CD4-positive, CD25-positive, alpha-beta regulatory T cell (primary cell): ENCODE data around the gene LMO3. TPM values are rescaled to one million over a fixed set of nuclear protein-coding genes. Genes with fewer than 3 reads are reported as not detected.

Experiments
- ATAC-seq, 2 donors: fragments of 150-1000 bp; cut with Tn5 transposase; one replicate each; pipeline ENCODE4 v1.10.0; 2021; ENCODE audit warnings: low read depth in 2 of 2, moderate number of reproducible peaks in 2 of 2, moderate library complexity in 1 of 2
- DNase-seq, 3 donors: peaks; one replicate each; pipeline versions ENCODE4 v3.0.0 to v3.0.0-alpha.2; 2012 to 2022; ENCODE audit warnings: mixed read lengths in 1 of 3
- H3K27ac ChIP-seq: one replicate; pipeline ENCODE4 v1.7.0; 2013; ENCODE audit warnings: mild to moderate bottlenecking, low read length; ENCODE audit not compliant: insufficient read depth, poor library complexity, severe bottlenecking
- H3K27me3 ChIP-seq: one replicate; pipeline ENCODE4 v1.7.0; 2013; ENCODE audit warnings: low read length; ENCODE audit not compliant: control insufficient read depth, insufficient read depth
- H3K36me3 ChIP-seq: one replicate; pipeline ENCODE4 v1.7.0; 2013; ENCODE audit warnings: mild to moderate bottlenecking, low read length, moderate library complexity; ENCODE audit not compliant: control insufficient read depth, insufficient read depth
- H3K4me1 ChIP-seq: 2 replicates; pipeline ENCODE4 v1.7.0; 2013; ENCODE audit warnings: mild to moderate bottlenecking, low read length; ENCODE audit not compliant: insufficient read depth, control insufficient read depth, poor library complexity, severe bottlenecking
- H3K4me3 ChIP-seq: one replicate; pipeline ENCODE4 v1.7.0; 2013; ENCODE audit warnings: low read depth, mild to moderate bottlenecking, low read length, moderate library complexity
- H3K9me3 ChIP-seq, 2 experiments: 1 replicate in 1 of 2; 2 replicates in 1 of 2; pipeline ENCODE4 v1.7.0; 2013; ENCODE audit warnings: low read length in 2 of 2, mild to moderate bottlenecking in 1 of 2, moderate library complexity in 1 of 2; ENCODE audit not compliant: control insufficient read depth in 2 of 2
- H3K27ac Mint-ChIP-seq, 3 donors: one replicate each; pipeline ENCODE4 v1.8.0; 2020 to 2022; ENCODE audit warnings: mild to moderate bottlenecking in 3 of 3, mixed read lengths in 3 of 3, moderate library complexity in 2 of 3
- H3K27me3 Mint-ChIP-seq: one replicate; pipeline ENCODE4 v1.8.0; 2022; ENCODE audit warnings: mild to moderate bottlenecking, mixed read lengths
- H3K36me3 Mint-ChIP-seq: one replicate; pipeline ENCODE4 v1.8.0; 2020; ENCODE audit warnings: mixed read lengths
- H3K4me1 Mint-ChIP-seq, 4 donors: one replicate each; pipeline ENCODE4 v1.8.0; 2020 to 2022; ENCODE audit warnings: mixed read lengths in 4 of 4, mild to moderate bottlenecking in 1 of 4
- H3K4me3 Mint-ChIP-seq, 4 donors: one replicate each; pipeline ENCODE4 v1.8.0; 2020 to 2022; ENCODE audit warnings: mild to moderate bottlenecking in 4 of 4, mixed read lengths in 4 of 4, moderate library complexity in 3 of 4
- H3K9me3 Mint-ChIP-seq, 7 donors: one replicate each; pipeline ENCODE4 v1.8.0; 2020 to 2022; ENCODE audit warnings: mixed read lengths in 7 of 7, mild to moderate bottlenecking in 3 of 7, moderate library complexity in 2 of 7
- polyA plus RNA-seq, 4 donors: library from polyadenylated mRNA; unstranded; fragments of 300-500 nt; fragmentation: Illumina TruSeq; gene quantifications; one replicate each; pipeline ENCODE4 v1.2.3, GENCODE V29; 2021
- total RNA-seq: library from RNA; stranded (reverse); gene quantifications from one replicate; pipeline ENCODE4 v1.2.3, GENCODE V29; 2022

Gene LMO3
- total and polyA plus RNA-seq, 5 donors from 2014 or later = not detected

DNA sequence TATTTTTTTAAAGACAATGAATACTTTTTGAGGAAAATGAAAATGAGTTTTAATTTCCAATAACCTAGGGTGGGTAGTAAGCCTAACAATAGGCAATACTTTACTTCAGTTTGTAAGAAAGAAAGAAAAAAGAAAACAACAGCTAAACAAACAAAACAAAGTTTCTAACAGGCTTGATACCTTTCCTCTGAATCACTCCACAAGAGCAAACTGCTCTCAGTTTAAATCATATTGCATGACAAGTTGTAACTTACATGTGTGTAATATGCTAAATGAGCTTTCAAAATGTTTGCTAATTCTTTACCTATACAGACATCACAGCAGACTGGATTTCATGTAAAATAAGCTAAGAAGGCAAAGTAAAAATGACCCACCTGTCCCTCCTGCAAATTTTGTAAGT lies 6.7 kb upstream of the LMO3 start:
- H3K27me3 Mint-ChIP-seq = peaks cover 17% of the 10 kb centered on the region
- no peak overlapping the region for H3K4me3 ChIP-seq
- H3K4me1 ChIP-seq = no peaks in the 10 kb centered on the region
- no peaks in the 10 kb centered on the region for H3K4me1 Mint-ChIP-seq
- H3K9me3 ChIP-seq = no peaks in the 10 kb centered on the region
- DNase-seq (no peak), ATAC-seq (no peak)
- no peaks in the 10 kb centered on the region for H3K36me3 ChIP-seq
- no peak overlapping the region for H3K27ac Mint-ChIP-seq
- no peaks in the 10 kb centered on the region for H3K36me3 Mint-ChIP-seq
- no peak overlapping the region for H3K4me3 Mint-ChIP-seq
- no peak overlapping the region for H3K27ac ChIP-seq
- no peaks in the 10 kb centered on the region for H3K27me3 ChIP-seq
- H3K9me3 Mint-ChIP-seq = peaks cover 0 to 7% (median 4%) of the 10 kb centered on the region in 7 donors

DNA sequence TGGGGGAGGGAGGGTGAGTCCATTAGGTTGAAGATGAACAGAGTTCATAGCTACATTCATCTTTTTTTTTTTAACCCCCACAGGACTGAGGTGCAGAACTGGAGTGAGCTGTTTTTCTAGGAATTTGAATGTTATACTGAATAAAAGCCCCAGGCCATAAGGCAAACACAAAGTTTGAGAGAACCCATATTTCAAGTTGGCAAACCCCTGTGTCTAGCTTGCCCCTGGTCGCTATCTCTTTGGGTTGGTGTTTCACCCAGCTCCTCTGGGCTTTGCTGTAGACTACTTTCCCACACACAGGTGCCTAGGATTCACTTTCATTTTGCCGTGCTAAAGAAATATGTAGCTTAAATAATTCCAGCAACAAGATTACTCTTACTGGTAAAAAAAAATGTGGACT lies 5.2 kb upstream of the LMO3 start:
- Mint-ChIP-seq H3K27ac (no peak overlapping the region), H3K4me3 (no peak overlapping the region), H3K27me3 (peaks cover 22% of the 10 kb centered on the region), H3K4me1 (no peaks in the 10 kb centered on the region), H3K9me3 (peaks cover 0 to 12% (median 2%) of the 10 kb centered on the region in 7 donors), H3K36me3 (no peaks in the 10 kb centered on the region)
- no peaks in the 10 kb centered on the region for H3K9me3 ChIP-seq
- peaks cover 3% of the 10 kb centered on the region for H3K27me3 ChIP-seq
- H3K4me3 ChIP-seq = no peak overlapping the region
- no peaks in the 10 kb centered on the region for H3K36me3 ChIP-seq
- no peak overlapping the region for H3K27ac ChIP-seq
- no peak for DNase-seq
- no peaks in the 10 kb centered on the region for H3K4me1 ChIP-seq
- no peak for ATAC-seq

DNA sequence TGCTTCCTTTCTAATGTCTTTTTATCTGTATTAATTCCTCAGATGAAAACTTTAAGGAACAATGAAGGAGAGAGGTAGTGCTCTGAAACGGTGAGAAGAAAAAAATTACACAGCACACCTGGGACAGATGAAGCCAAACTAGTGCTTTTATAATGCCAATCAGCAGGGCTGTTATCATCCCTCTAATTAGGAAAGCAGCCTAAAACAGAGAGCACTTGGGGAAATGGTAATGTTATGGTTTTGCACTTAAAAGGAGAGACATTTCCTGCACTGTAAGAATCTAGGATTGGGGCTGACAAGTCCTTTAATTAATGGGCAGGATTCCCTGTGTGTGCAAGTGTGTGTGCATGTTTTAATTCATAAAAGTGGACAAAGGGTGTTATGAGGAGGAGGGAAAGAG lies 4.8 kb upstream of the LMO3 start:
- Mint-ChIP-seq H3K27me3 (peaks cover 25% of the 10 kb centered on the region), H3K4me3 (no peak overlapping the region), H3K27ac (no peak overlapping the region), H3K4me1 (no peaks in the 10 kb centered on the region), H3K9me3 (peaks cover 0 to 11% (median 2%) of the 10 kb centered on the region in 7 donors), H3K36me3 (no peaks in the 10 kb centered on the region)
- H3K27me3 ChIP-seq = peaks cover 4% of the 10 kb centered on the region
- H3K36me3 ChIP-seq = no peaks in the 10 kb centered on the region
- H3K4me3 ChIP-seq = no peak overlapping the region
- H3K9me3 ChIP-seq = no peaks in the 10 kb centered on the region
- no peak overlapping the region for H3K27ac ChIP-seq
- ATAC-seq = no peak
- no peak for DNase-seq
- H3K4me1 ChIP-seq = no peaks in the 10 kb centered on the region

DNA sequence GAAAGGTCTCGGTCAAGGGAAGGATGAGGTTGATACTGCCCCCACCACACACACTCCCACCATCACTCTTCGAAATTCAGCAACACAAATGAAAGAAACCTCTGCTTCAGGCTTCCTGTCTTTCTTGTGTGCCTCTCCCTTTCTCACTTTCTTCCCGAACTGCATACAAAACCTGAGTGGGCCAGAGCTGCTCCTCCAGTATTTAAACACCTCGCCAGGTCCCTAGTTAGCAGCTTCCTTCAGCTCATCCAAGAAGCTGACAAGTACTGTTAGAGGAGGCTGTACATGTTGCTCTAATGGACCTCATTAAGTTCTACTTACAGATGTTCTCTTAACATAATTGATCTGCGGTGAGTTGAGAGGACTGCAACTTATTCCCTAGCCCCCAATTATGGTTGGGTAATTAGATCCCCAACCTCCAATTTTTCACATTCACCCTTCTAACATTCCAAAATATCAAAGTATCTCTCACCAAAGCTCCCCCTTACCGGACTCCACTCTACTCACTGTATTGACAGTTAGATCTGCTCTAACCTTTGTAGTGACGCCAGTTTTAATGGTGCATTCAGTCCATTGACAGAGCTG lies 4.1 kb upstream of the LMO3 start:
- H3K4me3 Mint-ChIP-seq = no peak overlapping the region

DNA sequence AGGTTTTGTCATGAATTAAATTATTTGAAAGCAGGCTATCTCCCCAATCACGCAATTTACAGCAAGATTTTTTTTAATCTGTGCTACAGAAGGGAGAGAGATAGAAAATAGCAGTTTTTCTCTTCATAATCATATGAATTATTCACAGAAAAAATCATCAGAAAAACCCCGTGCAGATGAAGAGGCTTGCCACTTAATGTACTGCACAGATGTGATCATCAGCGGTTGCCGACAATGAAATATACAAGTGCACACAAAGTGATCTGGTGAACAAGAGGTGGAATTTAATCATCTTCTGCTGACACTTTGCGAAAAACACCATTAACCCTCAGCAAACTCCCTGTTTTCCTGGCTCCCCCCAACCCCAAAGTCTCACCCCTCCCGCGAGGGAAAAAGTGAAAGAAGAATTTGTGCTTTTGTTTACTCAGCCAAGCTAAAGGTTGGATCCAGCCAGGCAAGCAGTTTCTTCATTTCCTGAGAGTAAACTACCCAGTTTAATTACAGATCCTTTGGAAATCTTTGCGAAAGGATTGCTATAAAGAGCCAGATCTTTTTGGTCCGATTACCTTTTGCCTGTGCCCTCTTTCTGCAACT lies 3.1 kb upstream of the LMO3 start:
- Mint-ChIP-seq H3K4me3 (no peak overlapping the region), H3K27me3 (peaks cover 32% of the 10 kb centered on the region), H3K9me3 (peaks cover 0 to 11% (median 2%) of the 10 kb centered on the region in 7 donors), H3K27ac (no peak overlapping the region), H3K36me3 (no peaks in the 10 kb centered on the region), H3K4me1 (no peaks in the 10 kb centered on the region)
- H3K9me3 ChIP-seq = no peaks in the 10 kb centered on the region
- H3K36me3 ChIP-seq = no peaks in the 10 kb centered on the region
- peaks cover 7% of the 10 kb centered on the region for H3K27me3 ChIP-seq
- ATAC-seq (no peak), DNase-seq (no peak)
- H3K27ac ChIP-seq = no peak overlapping the region
- H3K4me1 ChIP-seq = no peaks in the 10 kb centered on the region
- H3K4me3 ChIP-seq = no peak overlapping the region

More for the DNA sequence above, 4.1 kb upstream of the LMO3 start:
- no peaks in the 10 kb centered on the region for H3K4me1 ChIP-seq
- no peak for ATAC-seq
- no peaks in the 10 kb centered on the region for H3K36me3 Mint-ChIP-seq
- H3K27me3 Mint-ChIP-seq = peaks cover 27% of the 10 kb centered on the region
- H3K9me3 ChIP-seq = no peaks in the 10 kb centered on the region
- DNase-seq = no peak
- H3K27me3 ChIP-seq = peaks cover 4% of the 10 kb centered on the region
- no peak overlapping the region for H3K27ac Mint-ChIP-seq
- no peak overlapping the region for H3K4me3 ChIP-seq
- peaks cover 0 to 11% (median 2%) of the 10 kb centered on the region in 7 donors for H3K9me3 Mint-ChIP-seq
- H3K36me3 ChIP-seq = no peaks in the 10 kb centered on the region
- no peaks in the 10 kb centered on the region for H3K4me1 Mint-ChIP-seq
- no peak overlapping the region for H3K27ac ChIP-seq

DNA sequence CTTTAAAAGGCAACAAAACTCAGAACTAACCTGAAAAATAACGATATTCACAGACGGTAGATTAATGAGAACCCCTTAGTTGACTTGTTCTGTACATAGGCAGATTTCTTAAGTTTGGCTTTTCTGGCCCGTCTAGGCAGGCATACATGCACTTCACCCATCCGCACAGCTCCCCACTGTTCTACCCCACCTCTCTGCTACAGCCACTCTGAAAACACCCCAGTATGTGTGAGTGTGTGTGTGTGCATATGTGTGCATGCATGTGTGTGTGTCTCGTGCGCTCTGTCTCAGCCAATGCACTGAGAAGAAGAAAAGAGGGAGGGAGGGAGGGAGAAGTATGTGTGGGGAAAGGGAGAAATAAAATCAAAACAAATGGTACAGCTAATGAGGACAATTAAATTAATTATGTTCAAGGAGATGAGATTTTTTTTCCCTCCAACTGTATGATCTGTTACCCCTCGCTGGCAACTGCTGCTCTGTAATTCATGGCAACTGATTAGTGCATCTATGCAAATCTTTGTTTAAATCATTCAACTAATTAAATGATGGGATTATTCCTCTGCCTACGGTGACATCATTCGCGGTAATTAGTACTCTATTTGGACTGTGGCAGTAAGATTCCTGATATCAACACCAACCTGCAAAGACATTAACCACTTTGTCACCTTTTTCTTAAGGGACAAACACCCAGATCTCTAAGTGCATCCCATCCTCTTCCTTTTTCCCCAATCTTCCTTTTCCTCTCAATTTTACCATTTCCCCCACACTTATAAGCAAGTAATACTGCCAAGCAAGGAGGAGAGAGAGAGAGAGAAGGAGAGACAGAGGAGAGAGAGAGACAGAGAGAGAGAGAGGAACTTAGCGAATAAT lies 2.2 kb upstream of the LMO3 start:
- Mint-ChIP-seq H3K27me3 (peaks cover 41% of the 10 kb centered on the region), H3K27ac (no peak overlapping the region), H3K9me3 (peaks cover 0 to 13% (median 2%) of the 10 kb centered on the region in 7 donors), H3K4me1 (no peaks in the 10 kb centered on the region), H3K36me3 (no peaks in the 10 kb centered on the region), H3K4me3 (no peak overlapping the region)
- Histone ChIP-seq H3K9me3 (no peaks in the 10 kb centered on the region), H3K4me3 (no peak overlapping the region), H3K4me1 (no peaks in the 10 kb centered on the region), H3K27ac (no peak overlapping the region), H3K27me3 (peaks cover 7% of the 10 kb centered on the region), H3K36me3 (no peaks in the 10 kb centered on the region)
- ATAC-seq (no peak), DNase-seq (no peak)

DNA sequence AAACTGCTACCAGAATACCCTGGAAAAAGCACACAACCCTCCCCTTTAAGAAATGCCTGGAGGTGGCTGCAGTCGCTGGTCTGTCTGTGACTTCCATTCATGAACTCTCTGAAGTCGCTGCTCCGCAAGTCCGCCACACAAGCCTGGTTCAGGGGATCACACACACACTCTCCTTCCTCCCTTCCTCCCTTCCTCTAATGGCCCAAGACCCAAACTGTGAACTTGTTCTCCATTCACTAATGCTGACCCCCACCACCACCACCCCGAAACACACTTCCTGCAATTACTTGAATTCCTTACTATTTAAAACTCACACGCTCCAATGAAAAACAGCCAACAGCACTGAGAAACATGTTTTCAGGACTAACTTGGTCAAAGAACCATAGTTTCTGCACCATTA lies 1.0 kb upstream of the LMO3 start:
- no peak for ATAC-seq
- no peak for DNase-seq
- no peaks in the 10 kb centered on the region for H3K9me3 ChIP-seq
- no peaks in the 10 kb centered on the region for H3K4me1 Mint-ChIP-seq
- H3K4me3 Mint-ChIP-seq = no peak overlapping the region
- peaks cover 7% of the 10 kb centered on the region for H3K27me3 ChIP-seq
- H3K4me1 ChIP-seq = no peaks in the 10 kb centered on the region
- H3K27me3 Mint-ChIP-seq = peaks cover 42% of the 10 kb centered on the region
- no peaks in the 10 kb centered on the region for H3K36me3 ChIP-seq
- H3K27ac ChIP-seq = no peak overlapping the region
- no peak overlapping the region for H3K27ac Mint-ChIP-seq
- peaks cover 0 to 13% (median 2%) of the 10 kb centered on the region in 7 donors for H3K9me3 Mint-ChIP-seq
- no peaks in the 10 kb centered on the region for H3K36me3 Mint-ChIP-seq
- no peak overlapping the region for H3K4me3 ChIP-seq
